ENCODE data around the gene PHRF1.

- no peak for TF ChIP-seq POLR2A (IDR thresholded peaks at IDR 0.05; ENCODE audit: borderline replicate concordance, extremely low read depth, insufficient read depth, insufficient read length)
- no peak for TF ChIP-seq YY1 (IDR thresholded peaks at IDR 0.05; ENCODE audit: extremely low read depth, insufficient replicate concordance, low read depth, low read length)
- no peak for TF ChIP-seq CTCF (IDR thresholded peaks at IDR 0.05 in 2 of 3, conservative IDR thresholded peaks at IDR 0.05 in 1 of 3; ENCODE audit: borderline replicate concordance in 1 of 3, insufficient read depth in 1 of 3, low read depth in 2 of 3, low read length in 2 of 3)
- TF ChIP-seq ZNF274 (IDR thresholded peaks at IDR 0.05; ENCODE audit: low read depth, low read length), result no peak
- TF ChIP-seq EZH2phosphoT487 (IDR thresholded peaks at IDR 0.05; ENCODE audit: borderline replicate concordance), result no peak
- no peak for TF ChIP-seq EZH2 (IDR thresholded peaks at IDR 0.05)
- TF ChIP-seq FOSL1 (IDR thresholded peaks at IDR 0.05; ENCODE audit: low read depth), result no peak
- TF ChIP-seq JUND (IDR thresholded peaks at IDR 0.05), result no peak
- TF ChIP-seq MAX (IDR thresholded peaks at IDR 0.05), result no peak
- TF ChIP-seq, protein P1, sequence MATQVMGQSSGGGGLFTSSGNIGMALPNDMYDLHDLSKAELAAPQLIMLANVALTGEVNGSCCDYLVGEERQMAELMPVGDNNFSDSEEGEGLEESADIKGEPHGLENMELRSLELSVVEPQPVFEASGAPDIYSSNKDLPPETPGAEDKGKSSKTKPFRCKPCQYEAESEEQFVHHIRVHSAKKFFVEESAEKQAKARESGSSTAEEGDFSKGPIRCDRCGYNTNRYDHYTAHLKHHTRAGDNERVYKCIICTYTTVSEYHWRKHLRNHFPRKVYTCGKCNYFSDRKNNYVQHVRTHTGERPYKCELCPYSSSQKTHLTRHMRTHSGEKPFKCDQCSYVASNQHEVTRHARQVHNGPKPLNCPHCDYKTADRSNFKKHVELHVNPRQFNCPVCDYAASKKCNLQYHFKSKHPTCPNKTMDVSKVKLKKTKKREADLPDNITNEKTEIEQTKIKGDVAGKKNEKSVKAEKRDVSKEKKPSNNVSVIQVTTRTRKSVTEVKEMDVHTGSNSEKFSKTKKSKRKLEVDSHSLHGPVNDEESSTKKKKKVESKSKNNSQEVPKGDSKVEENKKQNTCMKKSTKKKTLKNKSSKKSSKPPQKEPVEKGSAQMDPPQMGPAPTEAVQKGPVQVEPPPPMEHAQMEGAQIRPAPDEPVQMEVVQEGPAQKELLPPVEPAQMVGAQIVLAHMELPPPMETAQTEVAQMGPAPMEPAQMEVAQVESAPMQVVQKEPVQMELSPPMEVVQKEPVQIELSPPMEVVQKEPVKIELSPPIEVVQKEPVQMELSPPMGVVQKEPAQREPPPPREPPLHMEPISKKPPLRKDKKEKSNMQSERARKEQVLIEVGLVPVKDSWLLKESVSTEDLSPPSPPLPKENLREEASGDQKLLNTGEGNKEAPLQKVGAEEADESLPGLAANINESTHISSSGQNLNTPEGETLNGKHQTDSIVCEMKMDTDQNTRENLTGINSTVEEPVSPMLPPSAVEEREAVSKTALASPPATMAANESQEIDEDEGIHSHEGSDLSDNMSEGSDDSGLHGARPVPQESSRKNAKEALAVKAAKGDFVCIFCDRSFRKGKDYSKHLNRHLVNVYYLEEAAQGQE (IDR thresholded peaks at IDR 0.05; ENCODE audit: low read depth), result no peak
- no peak for TF ChIP-seq RAD21 (IDR thresholded peaks at IDR 0.05; ENCODE audit: low read depth)
- TF ChIP-seq, protein P2, sequence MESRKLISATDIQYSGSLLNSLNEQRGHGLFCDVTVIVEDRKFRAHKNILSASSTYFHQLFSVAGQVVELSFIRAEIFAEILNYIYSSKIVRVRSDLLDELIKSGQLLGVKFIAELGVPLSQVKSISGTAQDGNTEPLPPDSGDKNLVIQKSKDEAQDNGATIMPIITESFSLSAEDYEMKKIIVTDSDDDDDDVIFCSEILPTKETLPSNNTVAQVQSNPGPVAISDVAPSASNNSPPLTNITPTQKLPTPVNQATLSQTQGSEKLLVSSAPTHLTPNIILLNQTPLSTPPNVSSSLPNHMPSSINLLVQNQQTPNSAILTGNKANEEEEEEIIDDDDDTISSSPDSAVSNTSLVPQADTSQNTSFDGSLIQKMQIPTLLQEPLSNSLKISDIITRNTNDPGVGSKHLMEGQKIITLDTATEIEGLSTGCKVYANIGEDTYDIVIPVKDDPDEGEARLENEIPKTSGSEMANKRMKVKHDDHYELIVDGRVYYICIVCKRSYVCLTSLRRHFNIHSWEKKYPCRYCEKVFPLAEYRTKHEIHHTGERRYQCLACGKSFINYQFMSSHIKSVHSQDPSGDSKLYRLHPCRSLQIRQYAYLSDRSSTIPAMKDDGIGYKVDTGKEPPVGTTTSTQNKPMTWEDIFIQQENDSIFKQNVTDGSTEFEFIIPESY (IDR thresholded peaks at IDR 0.05; ENCODE audit: extremely low read depth, insufficient replicate concordance, low read length), result no peak
- no peak for TF ChIP-seq SP1 (IDR thresholded peaks at IDR 0.05; ENCODE audit: low read depth)
- TF ChIP-seq SIN3A (IDR thresholded peaks at IDR 0.05; ENCODE audit: low read depth), result no peak
Observed at GRCh38 chr11:626475-627307, 50.4 kb downstream of the PHRF1 start, which contains the start of gene SCT.

Data from HCT116 (cell line).